WTC11 (cell line): Measurements from ENCODE around the gene BCAS1. TPM values are rescaled to one million over a fixed set of nuclear protein-coding genes. Genes with fewer than 3 reads are reported as not detected.

ENCODE experiments used
- ATAC-seq: fragments of 200-7000 bp; cut with Tn5 transposase; 2 replicates; pipeline ENCODE4 v1.10.0; 2021; ENCODE audit warnings: mild to moderate bottlenecking, moderate library complexity
- CTCF ChIA-PET: fragments of 300-600 bp; sonication (Branson Sonifier 250); formaldehyde crosslinking; loops from one replicate; lab custom pipeline; 2021; ENCODE audit warnings: antibody characterized with exemption; lab: Charles Lee
- POLR2A ChIA-PET: fragments of 350-600 bp; sonication (Branson Sonifier 250); formaldehyde crosslinking; loops from one replicate; lab custom pipeline; 2021; ENCODE audit warnings: antibody characterized with exemption; lab: Charles Lee
- DNase-seq: peaks from one replicate; pipeline ENCODE4 v3.0.0; 2021; ENCODE audit warnings: low spot score
- H3K27ac Mint-ChIP-seq: 2 replicates; pipeline ENCODE4 v1.8.0; 2021; ENCODE audit warnings: mixed read lengths
- H3K27me3 Mint-ChIP-seq: 2 replicates; pipeline ENCODE4 v1.8.0; 2021; ENCODE audit warnings: low read depth, mild to moderate bottlenecking, moderate library complexity, mixed read lengths
- H3K36me3 Mint-ChIP-seq: 2 replicates; pipeline ENCODE4 v1.8.0; 2021; ENCODE audit warnings: mixed read lengths
- H3K4me1 Mint-ChIP-seq: 2 replicates; pipeline ENCODE4 v1.8.0; 2022; ENCODE audit warnings: mixed read lengths
- H3K4me3 Mint-ChIP-seq: 2 replicates; pipeline ENCODE4 v1.8.0; 2021; ENCODE audit warnings: mild to moderate bottlenecking, moderate library complexity, mixed read lengths
- H3K9me3 Mint-ChIP-seq: 2 replicates; pipeline ENCODE4 v1.8.0; 2021; ENCODE audit warnings: mixed read lengths
- ATF6 ChIP-seq: sonication (generic); formaldehyde crosslinking; IDR thresholded peaks from 2 replicates; pipeline ENCODE4 v1.8.1; 2023; ENCODE audit warnings: mild to moderate bottlenecking, missing genetic modification reagents
- CBFB ChIP-seq: sonication (generic); formaldehyde crosslinking; IDR thresholded peaks from 2 replicates; pipeline ENCODE4 v1.8.1; 2022; ENCODE audit warnings: mild to moderate bottlenecking, low read depth, missing genetic modification reagents
- CREB1 ChIP-seq: sonication (generic); formaldehyde crosslinking; IDR thresholded peaks from 2 replicates; pipeline ENCODE4 v1.8.0; 2023; ENCODE audit warnings: mild to moderate bottlenecking, missing genetic modification reagents
- CREM ChIP-seq: sonication (generic); formaldehyde crosslinking; IDR thresholded peaks from 2 replicates; pipeline ENCODE4 v1.8.1; 2022; ENCODE audit warnings: mild to moderate bottlenecking, missing genetic modification reagents, moderate library complexity
- EMX1 ChIP-seq: fragments of 250-450 bp; sonication (Bioruptor Pico); IDR thresholded peaks from 2 replicates; pipeline ENCODE4 v1.8.0; 2021; ENCODE audit warnings: mild to moderate bottlenecking
- FOXK1 ChIP-seq: sonication (generic); formaldehyde crosslinking; IDR thresholded peaks from 2 replicates; pipeline ENCODE4 v1.8.0; 2022; ENCODE audit warnings: mild to moderate bottlenecking, moderate library complexity, missing genetic modification reagents
- HMGXB4 ChIP-seq: sonication (generic); formaldehyde crosslinking; IDR thresholded peaks from 2 replicates; pipeline ENCODE4 v1.8.1; 2023; ENCODE audit warnings: mild to moderate bottlenecking, moderate library complexity, missing genetic modification reagents
- PREB ChIP-seq: sonication (generic); formaldehyde crosslinking; IDR thresholded peaks from 2 replicates; pipeline ENCODE4 v1.8.1; 2022; ENCODE audit warnings: mild to moderate bottlenecking, missing genetic modification reagents, moderate library complexity, borderline replicate concordance
- PRRX2 ChIP-seq: fragments of 250-450 bp; sonication (Bioruptor Pico); IDR thresholded peaks from 2 replicates; pipeline ENCODE4 v1.8.0; 2021; ENCODE audit warnings: mild to moderate bottlenecking
- RORB ChIP-seq: fragments of 250-450 bp; sonication (Bioruptor Pico); IDR thresholded peaks from 2 replicates; pipeline ENCODE4 v1.9.0; 2021; ENCODE audit warnings: mild to moderate bottlenecking
- TEAD4 ChIP-seq: sonication (generic); formaldehyde crosslinking; IDR thresholded peaks from 2 replicates; pipeline ENCODE4 v1.8.0; 2022; ENCODE audit warnings: mild to moderate bottlenecking, missing genetic modification reagents
- USF2 ChIP-seq: sonication (generic); formaldehyde crosslinking; IDR thresholded peaks from 2 replicates; pipeline ENCODE4 v1.8.1; 2023; ENCODE audit warnings: mild to moderate bottlenecking, missing genetic modification reagents, moderate library complexity
- ZNF121 ChIP-seq: sonication (generic); formaldehyde crosslinking; IDR thresholded peaks from 2 replicates; pipeline ENCODE4 v1.8.0; 2023; ENCODE audit warnings: missing genetic modification reagents
- ZNF138 ChIP-seq: sonication (generic); formaldehyde crosslinking; conservative IDR thresholded peaks from 2 replicates; pipeline ENCODE4 v1.8.1; 2022; ENCODE audit warnings: mild to moderate bottlenecking, moderate library complexity, missing genetic modification reagents
- ZNF219 ChIP-seq: sonication (generic); formaldehyde crosslinking; IDR thresholded peaks from 2 replicates; pipeline ENCODE4 v1.8.0; 2023; ENCODE audit warnings: missing genetic modification reagents, mild to moderate bottlenecking, borderline replicate concordance
- total RNA-seq: library from RNA; stranded (reverse); gene quantifications from 3 replicates; pipeline ENCODE4 v1.2.3, GENCODE V29; 2021
- TF ChIP-seq, protein P1 (sequence below): sonication (generic); formaldehyde crosslinking; IDR thresholded peaks from 2 replicates; pipeline ENCODE4 v1.8.1; 2023; ENCODE audit warnings: mild to moderate bottlenecking, missing genetic modification reagents, borderline replicate concordance
- TF ChIP-seq, protein P2 (sequence below): sonication (generic); formaldehyde crosslinking; IDR thresholded peaks from 2 replicates; pipeline ENCODE4 v1.8.1; 2023; ENCODE audit warnings: mild to moderate bottlenecking, missing genetic modification reagents

BCAS1 gene
- total RNA-seq, 1 experiment from 2014 or later: 0.11 TPM

DNA sequence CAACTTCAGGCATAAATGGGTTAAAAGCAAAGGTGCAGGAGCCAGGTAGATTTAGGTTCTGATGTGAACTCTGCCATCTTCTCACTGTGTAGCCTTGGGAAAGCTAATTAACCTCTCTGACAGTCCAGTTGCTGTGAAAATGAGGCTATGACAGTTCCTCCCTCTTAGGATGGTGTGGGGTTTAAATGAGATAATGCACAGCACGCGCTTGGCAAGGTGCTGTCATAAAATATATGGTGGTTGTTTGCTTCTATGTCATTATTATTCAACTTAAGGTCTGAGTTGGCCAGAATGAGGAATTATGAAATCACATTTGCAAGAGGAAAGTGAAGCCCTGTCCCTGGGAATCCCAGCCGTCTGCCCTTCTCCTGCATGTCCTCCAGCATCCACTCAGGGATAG, 15.5 kb upstream of the BCAS1 start:
- Mint-ChIP-seq H3K27me3 (no peaks in the 10 kb centered on the region), H3K9me3 (no peaks in the 10 kb centered on the region), H3K4me3 (no peak overlapping the region), H3K4me1 (no peaks in the 10 kb centered on the region), H3K27ac (no peak overlapping the region), H3K36me3 (no peaks in the 10 kb centered on the region)
- ChIA-PET POLR2A (no interaction called here), CTCF (no interaction called here)
- TF ChIP-seq ZNF121 (CRISPR knock-in tag) (no peak), RORB (CRISPR knock-in tag) (no peak), CREM (no peak), ZNF138 (CRISPR knock-in tag) (no peak), PRRX2 (no peak), ZNF219 (no peak), CREB1 (CRISPR knock-in tag) (no peak), ATF6 (CRISPR knock-in tag) (no peak), HMGXB4 (CRISPR knock-in tag) (no peak), FOXK1 (CRISPR knock-in tag) (no peak), PREB (no peak), USF2 (no peak), EMX1 (CRISPR knock-in tag) (no peak), CBFB (CRISPR knock-in tag) (no peak), TEAD4 (no peak)
- TF ChIP-seq, protein P1, sequence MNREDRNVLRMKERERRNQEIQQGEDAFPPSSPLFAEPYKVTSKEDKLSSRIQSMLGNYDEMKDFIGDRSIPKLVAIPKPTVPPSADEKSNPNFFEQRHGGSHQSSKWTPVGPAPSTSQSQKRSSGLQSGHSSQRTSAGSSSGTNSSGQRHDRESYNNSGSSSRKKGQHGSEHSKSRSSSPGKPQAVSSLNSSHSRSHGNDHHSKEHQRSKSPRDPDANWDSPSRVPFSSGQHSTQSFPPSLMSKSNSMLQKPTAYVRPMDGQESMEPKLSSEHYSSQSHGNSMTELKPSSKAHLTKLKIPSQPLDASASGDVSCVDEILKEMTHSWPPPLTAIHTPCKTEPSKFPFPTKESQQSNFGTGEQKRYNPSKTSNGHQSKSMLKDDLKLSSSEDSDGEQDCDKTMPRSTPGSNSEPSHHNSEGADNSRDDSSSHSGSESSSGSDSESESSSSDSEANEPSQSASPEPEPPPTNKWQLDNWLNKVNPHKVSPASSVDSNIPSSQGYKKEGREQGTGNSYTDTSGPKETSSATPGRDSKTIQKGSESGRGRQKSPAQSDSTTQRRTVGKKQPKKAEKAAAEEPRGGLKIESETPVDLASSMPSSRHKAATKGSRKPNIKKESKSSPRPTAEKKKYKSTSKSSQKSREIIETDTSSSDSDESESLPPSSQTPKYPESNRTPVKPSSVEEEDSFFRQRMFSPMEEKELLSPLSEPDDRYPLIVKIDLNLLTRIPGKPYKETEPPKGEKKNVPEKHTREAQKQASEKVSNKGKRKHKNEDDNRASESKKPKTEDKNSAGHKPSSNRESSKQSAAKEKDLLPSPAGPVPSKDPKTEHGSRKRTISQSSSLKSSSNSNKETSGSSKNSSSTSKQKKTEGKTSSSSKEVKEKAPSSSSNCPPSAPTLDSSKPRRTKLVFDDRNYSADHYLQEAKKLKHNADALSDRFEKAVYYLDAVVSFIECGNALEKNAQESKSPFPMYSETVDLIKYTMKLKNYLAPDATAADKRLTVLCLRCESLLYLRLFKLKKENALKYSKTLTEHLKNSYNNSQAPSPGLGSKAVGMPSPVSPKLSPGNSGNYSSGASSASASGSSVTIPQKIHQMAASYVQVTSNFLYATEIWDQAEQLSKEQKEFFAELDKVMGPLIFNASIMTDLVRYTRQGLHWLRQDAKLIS (CRISPR knock-in tag): no peak
- TF ChIP-seq, protein P2, sequence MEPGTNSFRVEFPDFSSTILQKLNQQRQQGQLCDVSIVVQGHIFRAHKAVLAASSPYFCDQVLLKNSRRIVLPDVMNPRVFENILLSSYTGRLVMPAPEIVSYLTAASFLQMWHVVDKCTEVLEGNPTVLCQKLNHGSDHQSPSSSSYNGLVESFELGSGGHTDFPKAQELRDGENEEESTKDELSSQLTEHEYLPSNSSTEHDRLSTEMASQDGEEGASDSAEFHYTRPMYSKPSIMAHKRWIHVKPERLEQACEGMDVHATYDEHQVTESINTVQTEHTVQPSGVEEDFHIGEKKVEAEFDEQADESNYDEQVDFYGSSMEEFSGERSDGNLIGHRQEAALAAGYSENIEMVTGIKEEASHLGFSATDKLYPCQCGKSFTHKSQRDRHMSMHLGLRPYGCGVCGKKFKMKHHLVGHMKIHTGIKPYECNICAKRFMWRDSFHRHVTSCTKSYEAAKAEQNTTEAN (CRISPR knock-in tag): no peak
- ATAC-seq (no peak), DNase-seq (no peak)
